HG03103 (cell line): ENCODE measurements around the gene PCBP1.
"Not testable (repeated sequence)": the region's sequence is repeated elsewhere in the genome, so short reads cannot be mapped to it uniquely, and the experiment has no call there.

Experiments
- ATAC-seq: cut with Tn5 transposase; IDR thresholded peaks from one replicate; pipeline ENCODE4 v1.9.1; 2021; ENCODE audit warnings: low read depth; ENCODE audit not compliant: unreplicated experiment

Gene PCBP1

DNA sequence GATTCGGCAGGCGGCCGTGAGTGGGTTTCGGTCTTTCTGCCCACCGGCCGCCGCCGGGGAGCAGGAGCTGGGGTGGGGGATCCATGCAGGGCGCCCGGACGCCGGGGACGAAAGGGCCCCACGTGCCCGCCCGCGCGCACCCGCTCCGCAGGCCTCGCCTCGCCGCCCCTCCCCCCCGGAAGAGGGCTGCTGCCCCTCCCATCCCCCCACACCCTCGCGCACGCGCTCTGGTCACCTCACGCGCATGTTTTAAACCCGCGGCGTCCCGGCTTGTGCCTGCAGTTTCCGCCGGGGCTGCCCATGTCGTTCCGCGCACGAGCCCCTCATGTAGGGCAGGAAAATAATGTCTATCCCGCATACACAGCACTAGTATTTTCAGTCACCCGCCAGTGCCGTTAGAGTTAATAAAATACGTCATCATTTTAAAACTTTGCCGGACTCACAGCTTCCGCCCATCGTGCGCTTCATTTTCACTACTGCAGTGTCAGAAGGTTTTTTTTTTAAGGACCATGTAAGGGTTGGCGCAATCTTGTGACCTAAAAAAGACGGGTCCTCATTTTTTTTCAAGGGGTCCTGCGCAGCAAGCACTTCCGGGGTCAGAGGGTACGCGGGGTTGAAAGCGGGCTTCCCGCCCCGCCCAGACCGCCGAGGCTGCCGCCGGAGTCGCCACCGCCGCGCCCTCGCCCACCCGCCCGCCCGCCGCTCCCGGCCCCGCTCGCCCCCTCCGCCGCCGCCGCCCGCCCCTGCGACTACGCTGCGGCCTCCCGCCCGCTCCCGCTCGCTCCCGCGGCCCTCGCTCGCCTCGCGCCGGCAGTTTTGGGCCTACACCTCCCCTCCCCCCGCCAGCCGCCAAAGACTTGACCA, at the start of gene PCBP1:
Gene PCBP1, plus strand, starts transcription at position 640 of the 864 bp plus-strand sequence. CDS start 267 bp downstream, outside the sequence.
- peak; percentile 34 for ATAC-seq

DNA sequence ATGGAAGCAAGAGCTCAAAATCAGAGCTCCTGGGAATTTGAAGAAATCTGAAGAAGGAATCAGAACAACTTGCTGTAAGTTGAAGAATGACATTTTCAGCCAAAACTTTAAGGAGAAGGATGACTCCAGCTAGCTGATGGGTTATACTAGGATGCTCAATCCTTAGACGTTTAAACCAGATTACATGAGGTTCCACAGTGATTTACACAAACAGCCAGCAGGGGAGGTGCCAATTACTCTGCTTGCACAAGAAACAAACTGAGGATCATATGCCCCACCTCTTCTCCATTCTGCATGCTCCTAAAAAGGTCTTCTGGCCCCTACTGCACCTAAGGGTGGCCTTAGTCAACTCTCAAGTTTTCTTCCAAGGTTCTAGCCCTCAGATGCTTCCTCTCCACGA, 47.9 kb upstream of the PCBP1 start:
- ATAC-seq, result no peak

- no peak for ATAC-seq
Observed at GRCh38 chr2:70041663-70042062, 45.6 kb upstream of the PCBP1 start.

DNA sequence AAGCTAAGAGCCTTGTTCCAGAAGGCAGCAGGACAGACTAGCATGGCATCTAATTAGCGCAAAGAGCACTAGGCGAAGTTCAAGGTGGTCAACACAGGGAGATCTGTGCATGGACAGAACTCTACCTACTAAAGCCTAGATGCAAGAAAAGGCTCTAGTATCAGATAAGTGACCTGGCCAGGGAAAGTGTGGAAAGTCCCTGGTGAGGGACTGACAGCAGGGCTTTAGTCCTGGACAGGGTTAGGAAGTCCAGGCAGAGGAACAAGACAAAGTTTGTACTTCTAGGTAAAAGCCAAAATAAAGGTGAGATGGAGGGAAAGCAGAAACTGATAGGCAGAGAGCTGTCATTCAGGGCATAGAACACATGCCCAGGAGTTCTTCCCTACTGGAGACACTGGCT, 45.0 kb upstream of the PCBP1 start:
- no peak for ATAC-seq

- no peak for ATAC-seq
Observed at GRCh38 chr2:70043252-70043875, 43.9 kb upstream of the PCBP1 start.

DNA sequence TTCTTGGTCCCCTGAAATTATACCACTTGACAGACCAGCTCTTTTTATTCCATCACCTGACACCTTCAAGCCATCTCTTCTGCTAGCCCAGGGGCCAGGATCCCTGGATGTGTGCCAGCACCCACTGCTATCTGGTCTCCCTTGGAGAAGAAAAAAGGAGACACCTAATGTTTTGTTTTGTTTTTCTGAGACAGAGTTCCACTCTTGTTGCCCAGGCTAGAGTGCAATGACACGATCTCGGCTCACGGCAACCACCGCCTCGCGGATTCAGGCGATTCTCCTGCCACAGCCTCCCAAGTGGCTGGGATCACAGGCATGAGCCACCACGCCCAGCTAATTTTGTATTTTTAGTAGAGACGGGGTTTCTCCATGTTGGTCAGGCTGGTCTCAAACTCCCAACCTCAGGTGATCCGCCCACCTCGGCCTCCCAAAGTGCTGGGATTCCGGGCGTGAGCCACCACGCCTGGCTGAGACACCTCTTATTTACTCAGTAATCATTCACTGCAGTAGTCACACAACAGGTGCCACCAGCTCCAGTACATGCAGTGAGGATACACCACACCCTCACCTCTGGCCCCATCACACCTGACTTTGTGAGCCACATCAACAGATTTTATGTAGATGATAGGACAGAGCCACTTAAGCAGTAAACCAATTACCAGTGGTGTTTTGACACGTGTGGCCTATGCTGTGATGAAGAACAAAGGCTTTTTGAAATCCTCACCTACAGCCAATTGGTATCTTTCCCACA, 42.8 kb upstream of the PCBP1 start:
- ATAC-seq, result no peak

- ATAC-seq, result no peak
Observed at GRCh38 chr2:70045405-70045804, 41.9 kb upstream of the PCBP1 start.

GRCh38 chr2:70045932-70046331, 41.3 kb upstream of the PCBP1 start:
- no peak for ATAC-seq

DNA sequence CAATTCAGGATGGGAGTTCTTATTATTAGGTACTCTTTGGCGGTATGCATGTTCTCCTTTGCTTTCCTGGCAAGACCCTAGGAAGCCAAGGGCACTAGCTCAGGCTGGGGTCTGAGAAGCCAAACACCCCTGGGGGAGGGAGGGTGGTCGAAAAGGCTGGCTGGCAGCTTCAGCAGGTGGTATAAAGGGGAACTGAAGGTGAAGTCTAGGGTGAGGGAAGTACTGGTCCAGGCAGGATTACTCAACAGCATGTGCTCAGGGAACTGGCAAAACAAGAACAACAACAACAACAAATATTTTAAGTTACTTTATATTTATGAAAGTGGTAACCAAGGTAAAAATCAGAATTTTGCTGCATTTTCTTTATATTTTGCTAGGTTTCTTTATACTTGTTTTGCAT, 40.7 kb upstream of the PCBP1 start:
- no peak for ATAC-seq

DNA sequence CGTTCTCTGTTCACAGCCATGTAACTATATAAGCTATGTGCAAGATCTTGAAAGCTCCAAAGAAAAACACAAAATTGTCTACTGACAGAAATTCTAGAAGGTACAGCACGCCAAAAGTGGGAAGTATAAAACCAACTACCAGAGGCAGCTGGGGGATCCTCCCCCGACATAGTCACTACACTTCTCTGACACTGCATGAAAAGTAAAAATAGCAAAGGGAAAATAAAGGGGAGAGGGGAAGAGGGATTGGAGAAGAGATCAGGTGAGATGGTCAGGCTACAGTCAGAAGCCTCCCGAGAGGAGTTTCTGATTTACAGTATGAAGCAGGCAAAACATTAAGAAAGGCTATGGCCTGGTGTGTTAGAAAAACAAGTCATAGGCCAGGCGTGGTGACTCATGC, 39.8 kb upstream of the PCBP1 start:
- ATAC-seq, result no peak

GRCh38 chr2:70049255-70049654, 38.0 kb upstream of the PCBP1 start:
- ATAC-seq, result no peak

DNA sequence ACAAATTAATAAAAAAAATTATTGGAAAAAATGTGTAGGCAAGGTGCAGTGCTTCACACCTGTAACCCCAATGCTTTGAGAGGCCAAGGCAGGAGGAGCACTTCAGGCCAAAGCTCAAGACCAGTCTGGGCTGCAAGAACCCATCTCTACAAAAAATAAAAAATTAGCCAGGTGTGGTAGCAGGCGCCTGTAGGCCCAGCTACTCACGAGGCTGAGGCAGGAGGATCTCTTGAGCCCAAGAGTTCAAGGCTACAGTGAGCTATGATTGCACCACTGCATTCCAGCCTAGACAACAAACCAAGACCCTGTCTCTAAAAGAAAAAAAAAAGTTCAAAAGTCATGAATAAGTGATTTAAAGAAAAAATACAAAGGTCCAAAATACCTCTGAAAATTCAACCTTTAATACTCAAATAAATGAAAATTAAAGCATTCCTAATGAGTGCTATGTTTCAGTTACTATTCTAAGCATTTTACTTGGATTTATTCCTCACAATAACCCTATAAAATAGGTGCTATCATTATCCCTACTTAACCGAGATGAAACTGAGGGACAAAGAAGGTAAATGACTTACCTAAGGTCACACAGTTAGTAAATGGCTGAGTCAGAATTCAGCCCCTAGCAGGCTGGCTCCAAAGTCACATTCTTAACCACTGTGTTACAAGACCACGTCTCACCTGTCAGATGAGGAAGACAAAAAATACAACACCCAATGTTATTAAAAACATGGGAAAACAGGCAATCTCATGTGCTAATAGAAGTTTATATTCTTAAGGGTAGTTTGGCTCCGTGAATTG, 36.4 kb upstream of the PCBP1 start:
- ATAC-seq, result no peak

- ATAC-seq, result not testable (repeated sequence)
Observed at GRCh38 chr2:70055259-70055658, 32.0 kb upstream of the PCBP1 start.

- ATAC-seq, result no peak
Observed at GRCh38 chr2:70061317-70061716, 26.0 kb upstream of the PCBP1 start.

DNA sequence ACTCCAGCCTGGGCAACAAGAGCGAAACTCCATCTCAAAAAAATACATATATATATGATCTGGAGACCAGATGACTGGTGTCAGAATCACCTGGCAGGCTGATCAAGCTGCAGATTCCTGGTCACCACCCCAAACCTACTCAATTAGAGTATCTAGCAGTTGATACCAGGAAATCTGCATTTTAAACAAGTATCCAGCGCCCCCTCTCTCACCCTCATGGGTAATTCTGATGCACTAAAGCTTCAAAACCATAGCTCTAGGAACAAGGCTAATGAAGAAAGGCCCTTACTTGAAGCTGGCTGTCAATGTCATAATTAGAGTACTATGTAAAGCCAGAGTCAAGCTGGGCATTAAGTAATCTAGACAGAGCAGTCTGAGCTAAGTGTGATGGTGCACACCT, 25.0 kb upstream of the PCBP1 start:
- no peak for ATAC-seq

- ATAC-seq, result no peak
Observed at GRCh38 chr2:70068119-70068518, 19.2 kb upstream of the PCBP1 start.

DNA sequence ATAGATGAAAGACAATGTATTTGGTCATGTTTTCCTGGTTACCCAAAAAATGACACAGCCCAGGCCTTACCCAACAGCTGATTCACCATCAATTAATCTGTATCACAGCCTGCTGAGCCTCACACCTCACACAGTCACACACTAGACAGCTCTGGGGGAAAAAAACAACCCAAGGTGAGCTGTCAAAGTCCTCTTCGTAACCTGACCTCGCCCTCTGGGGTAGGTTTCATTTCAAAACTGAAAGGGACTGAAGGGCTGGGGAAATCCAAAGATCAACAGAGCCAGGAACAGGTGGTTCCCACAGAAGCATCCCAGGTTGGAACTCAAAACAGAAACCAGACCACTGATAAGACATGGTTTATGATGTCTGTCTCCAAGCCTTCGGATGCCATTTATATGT, 18.2 kb upstream of the PCBP1 start:
- ATAC-seq, result no peak

DNA sequence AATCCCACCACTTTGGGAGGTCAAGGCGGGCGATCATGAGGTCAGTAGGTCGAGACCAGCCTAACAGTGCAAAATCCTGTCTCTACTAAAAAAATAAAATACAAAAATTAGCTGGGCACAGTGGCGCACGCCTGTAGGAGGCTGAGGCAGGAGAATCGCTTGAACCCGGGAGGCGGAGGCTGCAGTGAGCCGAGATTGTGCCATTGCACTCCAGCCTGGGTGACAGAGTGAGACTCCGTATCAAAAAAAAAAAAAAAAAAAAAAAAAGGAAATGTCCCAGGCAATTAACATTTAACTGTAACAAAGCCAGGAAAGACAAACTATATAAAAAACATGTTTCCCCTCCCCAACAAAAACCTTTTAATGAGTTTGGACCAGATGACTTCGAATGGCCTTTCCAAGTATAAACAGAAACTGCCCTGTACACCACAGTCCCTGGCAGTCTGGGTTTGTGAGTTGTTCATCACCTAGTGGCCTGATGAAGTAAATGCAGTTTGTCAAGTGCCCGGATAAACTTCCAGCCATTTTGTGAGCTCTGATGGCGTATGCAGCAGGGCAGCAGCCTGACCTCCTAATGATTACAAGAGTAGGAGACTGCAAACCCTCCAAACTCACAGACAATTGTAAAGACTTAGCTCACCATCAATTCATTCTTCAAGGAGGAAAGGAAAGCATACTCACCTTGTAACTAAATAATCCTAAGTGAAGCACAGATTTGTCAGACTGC, 16.6 kb upstream of the PCBP1 start:
- ATAC-seq, result peak; percentile 83

GRCh38 chr2:70073493-70073892, 13.8 kb upstream of the PCBP1 start:
- no peak for ATAC-seq

- ATAC-seq, result no peak
Observed at GRCh38 chr2:70078384-70078783, 8.9 kb upstream of the PCBP1 start.
